ENCODE results near the gene MUC6.

The MUC6 gene

DNA sequence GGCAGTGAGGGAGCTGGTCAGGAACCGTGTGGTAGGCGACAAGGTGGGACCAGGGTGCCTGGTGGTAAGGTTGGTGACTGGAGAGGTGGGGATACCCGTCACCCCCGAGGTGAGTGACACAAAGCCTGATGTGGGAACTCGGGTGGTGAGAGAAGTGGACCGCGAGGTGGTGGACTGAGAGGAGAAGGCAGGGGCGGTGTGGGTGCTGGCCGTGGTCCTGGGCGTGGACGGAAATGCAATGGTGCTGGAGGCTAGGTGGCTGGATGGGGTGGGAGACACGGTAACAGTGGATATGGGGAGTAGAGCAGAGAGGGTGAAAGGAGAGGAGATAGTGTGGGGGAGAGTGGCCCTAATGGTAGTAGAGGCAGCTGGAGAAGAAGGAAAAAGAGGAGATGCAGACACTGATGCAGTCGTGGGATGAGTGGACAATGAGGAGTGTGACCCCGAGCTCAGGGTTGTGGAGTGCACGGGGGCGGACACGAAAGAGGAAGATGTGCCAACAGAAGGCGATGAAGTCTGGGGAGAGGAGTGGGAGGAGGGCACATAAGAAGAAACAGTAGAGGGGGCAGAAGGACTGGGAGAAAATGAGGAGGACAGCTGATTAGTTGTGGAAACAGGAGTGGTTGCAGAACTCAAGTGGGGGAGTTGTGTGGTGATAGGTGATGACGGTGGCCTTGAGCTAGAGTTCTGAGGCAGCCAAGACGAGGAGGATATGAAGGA lies 20.5 kb downstream of the MUC6 start:
- no peak for DNase-seq (ENCODE audit: low read depth)
- TF ChIP-seq, protein P1, sequence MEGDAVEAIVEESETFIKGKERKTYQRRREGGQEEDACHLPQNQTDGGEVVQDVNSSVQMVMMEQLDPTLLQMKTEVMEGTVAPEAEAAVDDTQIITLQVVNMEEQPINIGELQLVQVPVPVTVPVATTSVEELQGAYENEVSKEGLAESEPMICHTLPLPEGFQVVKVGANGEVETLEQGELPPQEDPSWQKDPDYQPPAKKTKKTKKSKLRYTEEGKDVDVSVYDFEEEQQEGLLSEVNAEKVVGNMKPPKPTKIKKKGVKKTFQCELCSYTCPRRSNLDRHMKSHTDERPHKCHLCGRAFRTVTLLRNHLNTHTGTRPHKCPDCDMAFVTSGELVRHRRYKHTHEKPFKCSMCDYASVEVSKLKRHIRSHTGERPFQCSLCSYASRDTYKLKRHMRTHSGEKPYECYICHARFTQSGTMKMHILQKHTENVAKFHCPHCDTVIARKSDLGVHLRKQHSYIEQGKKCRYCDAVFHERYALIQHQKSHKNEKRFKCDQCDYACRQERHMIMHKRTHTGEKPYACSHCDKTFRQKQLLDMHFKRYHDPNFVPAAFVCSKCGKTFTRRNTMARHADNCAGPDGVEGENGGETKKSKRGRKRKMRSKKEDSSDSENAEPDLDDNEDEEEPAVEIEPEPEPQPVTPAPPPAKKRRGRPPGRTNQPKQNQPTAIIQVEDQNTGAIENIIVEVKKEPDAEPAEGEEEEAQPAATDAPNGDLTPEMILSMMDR (IDR thresholded peaks at IDR 0.05; ENCODE audit: control insufficient read depth, insufficient read depth, low read depth, low read length, missing control alignments) = no peak
- no peak overlapping the region for H3K4me3 ChIP-seq (ENCODE audit: control insufficient read depth, low read depth, low read length)

DNA sequence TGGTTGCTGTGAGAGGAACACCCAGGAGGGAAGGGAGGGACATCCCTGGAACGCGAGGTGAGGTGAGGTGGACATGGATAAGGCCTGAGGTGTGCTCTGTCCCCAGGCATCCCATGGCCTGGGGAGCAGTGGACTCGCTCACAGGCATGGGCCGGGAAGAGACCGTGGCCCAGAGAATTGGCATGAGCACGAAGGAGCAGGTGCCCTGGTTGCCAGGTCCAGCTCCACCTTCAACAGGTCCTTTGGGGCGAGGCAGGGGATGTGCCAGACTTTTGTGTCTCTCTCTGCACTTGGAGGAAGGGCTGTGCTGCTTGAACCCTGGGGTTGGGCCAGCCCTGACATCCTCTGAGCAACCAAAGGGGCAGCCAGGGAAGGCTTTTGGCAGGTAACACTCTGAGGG lies 21.5 kb downstream of the MUC6 start:
- TF ChIP-seq, protein P1 (IDR thresholded peaks at IDR 0.05; ENCODE audit: control insufficient read depth, insufficient read depth, low read depth, low read length, missing control alignments) = no peak
- no peak overlapping the region for H3K4me3 ChIP-seq (ENCODE audit: control insufficient read depth, low read depth, low read length)
- no peak for DNase-seq (ENCODE audit: low read depth)

- no peak for DNase-seq (ENCODE audit: low read depth)
- H3K4me3 ChIP-seq (ENCODE audit: control insufficient read depth, low read depth, low read length) = no peak overlapping the region
- TF ChIP-seq, protein P1 (IDR thresholded peaks at IDR 0.05; ENCODE audit: control insufficient read depth, insufficient read depth, low read depth, low read length, missing control alignments) = no peak
These were observed 22.2 kb downstream of the MUC6 start for GRCh38 chr11:1014276-1014675.

DNA sequence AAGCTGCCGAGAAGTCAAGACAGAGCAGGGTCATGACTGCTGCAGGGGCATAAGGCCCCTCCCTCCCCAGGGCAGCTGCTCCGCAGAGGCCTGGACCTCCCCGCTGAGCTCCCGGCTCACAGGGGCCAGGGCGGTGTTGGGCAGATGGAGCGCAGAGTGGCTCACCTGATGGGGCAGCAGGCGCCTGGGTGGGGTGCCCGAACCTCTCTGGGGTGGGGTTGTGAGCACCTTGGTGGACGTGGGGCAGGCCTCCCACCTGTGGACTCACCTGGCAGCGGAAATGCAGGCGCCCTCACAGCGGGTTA lies 22.9 kb downstream of the MUC6 start:
- DNase-seq (ENCODE audit: low read depth) = no peak
- TF ChIP-seq, protein P1 (IDR thresholded peaks at IDR 0.05; ENCODE audit: control insufficient read depth, insufficient read depth, low read depth, low read length, missing control alignments) = no peak
- no peak overlapping the region for H3K4me3 ChIP-seq (ENCODE audit: control insufficient read depth, low read depth, low read length)

DNA sequence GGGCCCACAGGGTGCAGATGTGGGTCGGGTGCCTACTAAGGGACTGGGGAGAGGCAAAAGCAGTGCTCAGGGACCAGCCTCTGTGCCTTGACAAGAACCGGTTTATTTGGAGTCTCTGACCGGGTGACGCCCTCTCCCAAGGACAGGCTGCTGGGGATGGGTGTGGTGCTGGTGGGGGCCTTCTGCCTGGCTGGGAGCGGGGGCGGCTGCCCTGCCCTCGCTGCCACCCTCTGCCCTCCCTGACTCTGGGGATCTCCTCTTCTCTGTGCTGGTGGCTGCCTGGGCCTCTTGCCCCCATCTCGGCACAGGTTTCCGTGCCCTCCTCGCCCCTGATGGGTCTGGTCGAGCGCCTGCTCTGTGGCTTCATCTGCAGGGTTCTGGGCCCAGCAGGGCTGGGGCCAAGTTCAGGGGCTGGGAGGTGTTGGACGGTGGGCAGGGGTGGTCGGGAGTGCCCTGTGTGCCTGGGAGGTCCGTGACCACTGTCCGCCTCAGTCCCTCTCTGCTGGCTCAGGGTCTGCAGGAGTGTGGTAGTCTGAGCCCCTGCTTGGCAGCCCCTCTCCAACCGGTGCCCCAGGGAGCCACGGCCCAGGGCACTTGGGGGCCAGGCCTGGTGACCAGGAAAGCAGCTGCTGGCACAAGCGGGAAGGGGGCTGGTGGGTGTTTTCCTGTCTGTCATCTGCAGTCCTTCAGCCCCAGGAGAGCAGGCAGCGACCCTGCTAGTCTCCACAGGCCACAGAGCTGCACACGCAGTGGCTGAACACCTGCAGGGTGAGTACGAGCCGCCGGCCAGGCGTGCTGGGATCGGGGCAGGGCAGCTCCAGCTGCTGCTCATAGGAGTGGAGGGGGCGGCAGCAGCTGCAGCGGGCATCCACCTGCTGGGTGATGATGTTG lies 23.5 kb downstream of the MUC6 start:
- no peak overlapping the region for H3K4me3 ChIP-seq (ENCODE audit: control insufficient read depth, low read depth, low read length)
- TF ChIP-seq, protein P1 (IDR thresholded peaks at IDR 0.05; ENCODE audit: control insufficient read depth, insufficient read depth, low read depth, low read length, missing control alignments) = no peak
- no peak for DNase-seq (ENCODE audit: low read depth)

- no peak overlapping the region for H3K4me3 ChIP-seq (ENCODE audit: control insufficient read depth, low read depth, low read length)
- TF ChIP-seq, protein P1 (IDR thresholded peaks at IDR 0.05; ENCODE audit: control insufficient read depth, insufficient read depth, low read depth, low read length, missing control alignments) = no peak
- DNase-seq (ENCODE audit: low read depth) = no peak
These were observed 24.2 kb downstream of the MUC6 start for GRCh38 chr11:1012291-1012690.

All from AG09309 (cell line).